Limb (tissue), 2 donors: ENCODE data around the gene OSBPL5.

Experiments
- DNase-seq, 2 donors: peaks; one replicate each; pipeline ENCODE4 v3.0.0-alpha.2; 2016; ENCODE audit errors: extremely low spot score in 2 of 2

OSBPL5 gene

DNA sequence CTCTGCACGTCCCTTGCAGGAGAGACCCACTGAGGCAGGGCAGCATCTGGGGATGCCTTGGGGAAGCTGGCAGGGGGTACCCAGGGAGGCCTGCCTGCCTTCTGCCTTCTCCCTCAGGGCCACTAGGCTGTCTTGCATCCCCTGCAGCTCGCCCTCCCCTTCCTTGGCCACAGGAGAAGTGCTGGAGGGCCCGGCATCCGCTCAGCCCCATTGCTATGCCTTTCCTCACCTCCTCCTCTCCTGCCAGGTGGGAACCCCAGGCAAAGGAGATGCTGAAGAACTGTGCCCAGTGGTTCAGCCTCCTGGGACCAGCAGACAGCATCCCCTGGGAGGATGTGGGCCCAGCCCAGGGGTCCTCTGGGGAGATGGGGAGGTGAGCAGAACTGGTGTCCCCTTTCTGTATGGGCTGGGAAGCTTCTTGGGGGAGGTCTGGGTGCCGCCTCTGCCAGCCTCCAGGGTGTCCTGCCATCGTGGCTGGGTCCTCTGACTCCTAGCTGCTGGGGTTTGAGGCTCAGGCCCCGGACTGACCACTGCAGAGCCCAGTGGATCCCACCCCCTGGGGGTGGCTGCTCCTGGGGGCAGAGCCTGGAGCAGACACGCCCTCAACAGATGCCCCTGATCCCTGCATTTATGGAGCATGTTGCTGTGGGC is 32.9 kb upstream of the OSBPL5 start:
- no peak for DNase-seq

GRCh38 chr11:3197044-3197695 is 32.1 kb upstream of the OSBPL5 start:
- no peak for DNase-seq

DNA sequence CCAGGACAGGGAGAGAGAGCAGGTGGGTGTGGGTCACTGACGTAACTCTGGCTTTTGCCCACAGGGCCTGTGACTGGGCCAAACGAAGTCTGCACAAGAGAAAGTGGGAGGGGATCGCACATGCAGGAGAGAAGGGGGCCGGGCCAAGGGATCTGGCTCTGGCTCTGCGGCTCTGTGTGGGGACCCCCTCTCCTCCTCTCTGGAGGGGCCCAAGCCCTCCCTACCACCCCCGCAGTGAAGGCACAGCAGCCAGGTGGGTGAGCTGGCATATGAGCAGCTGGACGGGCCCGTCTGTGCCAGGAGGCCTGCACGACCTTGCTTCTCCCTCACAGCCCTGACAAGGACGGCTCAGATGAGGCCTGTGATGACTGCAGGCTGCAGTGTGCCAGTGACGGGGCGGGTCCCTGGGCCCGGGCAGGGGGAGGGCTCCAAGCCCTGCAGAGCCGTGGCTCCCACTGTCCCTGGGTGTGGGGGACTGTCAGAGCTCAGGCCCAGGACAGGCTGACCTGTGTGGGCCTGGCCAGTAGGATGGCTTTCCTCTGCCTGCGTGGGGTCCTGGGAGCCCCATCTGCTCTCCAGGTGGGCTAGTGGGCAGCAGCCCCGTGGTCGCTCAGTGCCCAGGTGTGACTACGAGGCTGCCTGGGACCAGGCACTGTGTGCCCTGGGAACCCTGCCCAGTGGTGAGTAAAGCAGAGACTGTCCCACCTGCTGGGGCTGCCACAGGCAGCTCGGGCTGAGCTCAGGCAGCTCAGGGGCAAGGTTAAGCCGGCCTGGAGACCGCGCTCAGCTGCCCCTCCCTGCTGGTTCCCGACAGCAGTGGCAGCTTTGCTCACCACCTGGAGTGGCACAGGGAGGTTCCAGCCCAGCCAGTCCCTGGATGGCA is 31.3 kb upstream of the OSBPL5 start:
- no peak for DNase-seq

- DNase-seq, result no peak
These were observed 30.4 kb upstream of the OSBPL5 start for GRCh38 chr11:3195251-3196160.

DNA sequence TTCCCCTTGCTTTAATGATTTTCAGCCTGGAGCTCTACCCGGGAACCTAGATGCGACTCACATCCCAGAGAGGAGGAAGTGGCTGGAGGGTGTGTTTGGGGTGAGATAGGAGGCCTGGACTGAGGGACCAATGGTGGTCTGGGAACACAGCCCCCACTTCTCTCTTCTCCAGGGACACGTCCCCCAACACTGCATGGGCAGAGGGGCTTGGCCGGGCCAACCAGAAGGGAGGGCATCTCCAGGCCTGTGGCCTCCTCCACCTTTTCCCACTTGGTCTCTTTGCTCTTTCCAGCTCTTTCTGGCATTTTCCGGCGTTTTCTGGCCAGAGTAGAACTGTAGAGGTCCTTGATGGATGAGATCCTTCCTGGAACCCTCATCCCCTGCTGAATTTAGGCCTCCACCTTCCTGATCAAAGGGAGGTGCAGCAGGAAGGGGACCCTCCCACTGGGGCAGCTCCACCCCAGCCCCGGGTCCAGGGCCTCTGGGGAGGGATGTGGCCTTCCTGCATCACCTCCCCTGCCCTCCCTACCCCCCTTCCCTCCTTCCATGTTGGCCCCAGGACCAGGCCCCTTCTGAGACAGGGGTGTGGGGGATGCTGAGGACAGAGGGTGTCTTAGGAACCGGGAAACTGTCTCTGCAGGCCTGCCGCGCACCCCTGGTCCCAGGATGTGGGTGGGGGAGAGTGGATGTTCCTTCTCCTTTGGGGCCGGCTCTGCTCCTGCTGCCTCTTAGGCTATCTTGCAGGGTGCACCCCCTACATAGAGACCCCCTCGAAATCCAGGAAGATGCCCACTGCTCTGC is 29.1 kb upstream of the OSBPL5 start:
- no peak for DNase-seq

- DNase-seq, result no peak
These were observed 28.4 kb upstream of the OSBPL5 start for GRCh38 chr11:3193373-3194015.

- no peak for DNase-seq
These were observed 27.6 kb upstream of the OSBPL5 start for GRCh38 chr11:3192511-3193372.

GRCh38 chr11:3191586-3192324 is 26.6 kb upstream of the OSBPL5 start:
- DNase-seq, result no peak

- no peak for DNase-seq
These were observed 25.5 kb upstream of the OSBPL5 start for GRCh38 chr11:3190600-3190999.

GRCh38 chr11:3189886-3190583 is 24.9 kb upstream of the OSBPL5 start:
- DNase-seq, result no peak

DNA sequence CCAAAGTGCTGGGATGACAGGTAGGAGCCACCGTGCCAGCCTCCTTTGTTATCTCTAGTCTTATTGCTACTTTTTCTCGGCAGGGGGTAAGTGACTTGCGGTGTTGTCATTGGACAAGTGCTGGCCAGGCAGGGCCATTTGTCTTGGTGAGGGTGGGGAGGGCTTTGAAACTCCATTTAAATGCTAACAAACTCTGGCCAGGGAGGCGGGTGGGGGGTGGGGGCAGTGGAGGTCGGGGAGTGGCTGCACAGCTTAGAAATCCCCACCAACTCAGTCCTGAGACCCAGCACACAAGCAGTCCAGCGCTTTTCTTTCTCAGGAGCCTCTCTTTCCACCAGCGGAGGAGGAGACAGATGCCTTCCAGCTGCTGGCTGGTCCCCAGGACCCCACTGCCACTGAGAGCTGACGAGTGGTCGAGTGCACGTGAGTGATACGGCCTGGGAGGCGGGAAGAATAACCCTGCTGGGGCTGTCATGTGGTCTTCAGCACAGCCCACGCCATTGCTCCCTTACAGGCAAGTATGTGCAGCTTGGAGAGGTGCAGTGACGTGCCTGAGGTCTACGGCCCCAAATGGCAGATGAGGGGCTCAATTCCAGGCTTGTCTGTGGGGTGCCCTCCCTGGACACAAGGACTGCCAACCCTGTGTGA is 24.2 kb upstream of the OSBPL5 start:
- no peak for DNase-seq

DNA sequence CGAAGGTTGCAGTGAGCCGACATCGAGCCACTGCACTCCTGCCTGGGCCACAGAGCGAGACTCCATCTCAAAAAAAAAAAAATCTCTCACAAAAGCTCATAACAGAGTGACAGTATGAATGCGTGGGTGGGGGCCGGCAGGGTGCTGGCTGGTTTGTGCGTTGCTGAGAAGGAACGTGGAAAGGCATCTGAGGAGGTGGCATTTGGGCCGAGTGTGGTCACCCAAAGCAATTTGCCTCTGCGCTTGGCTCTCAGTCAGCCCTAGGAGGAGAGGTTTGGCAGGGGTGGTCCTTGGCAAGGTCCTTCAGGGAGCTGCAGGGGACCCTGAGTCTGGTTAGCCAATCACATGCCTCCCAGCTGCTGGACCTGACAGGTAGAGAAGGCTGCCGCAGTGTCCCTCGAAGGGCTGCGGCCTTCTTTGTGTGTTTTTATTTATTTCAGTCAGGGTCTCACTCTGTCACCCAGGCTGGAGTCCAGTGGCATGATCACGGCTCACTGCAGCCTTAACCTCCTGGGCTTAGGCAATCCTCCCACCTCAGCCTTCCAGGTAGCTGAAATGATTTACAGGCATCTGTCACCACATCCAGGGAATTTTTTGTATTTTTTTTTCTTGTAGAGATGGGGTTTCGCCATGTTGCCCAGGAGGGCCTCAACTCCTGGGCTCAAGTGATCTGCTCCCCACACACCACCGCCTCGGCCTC is 23.5 kb upstream of the OSBPL5 start:
- no peak for DNase-seq

DNA sequence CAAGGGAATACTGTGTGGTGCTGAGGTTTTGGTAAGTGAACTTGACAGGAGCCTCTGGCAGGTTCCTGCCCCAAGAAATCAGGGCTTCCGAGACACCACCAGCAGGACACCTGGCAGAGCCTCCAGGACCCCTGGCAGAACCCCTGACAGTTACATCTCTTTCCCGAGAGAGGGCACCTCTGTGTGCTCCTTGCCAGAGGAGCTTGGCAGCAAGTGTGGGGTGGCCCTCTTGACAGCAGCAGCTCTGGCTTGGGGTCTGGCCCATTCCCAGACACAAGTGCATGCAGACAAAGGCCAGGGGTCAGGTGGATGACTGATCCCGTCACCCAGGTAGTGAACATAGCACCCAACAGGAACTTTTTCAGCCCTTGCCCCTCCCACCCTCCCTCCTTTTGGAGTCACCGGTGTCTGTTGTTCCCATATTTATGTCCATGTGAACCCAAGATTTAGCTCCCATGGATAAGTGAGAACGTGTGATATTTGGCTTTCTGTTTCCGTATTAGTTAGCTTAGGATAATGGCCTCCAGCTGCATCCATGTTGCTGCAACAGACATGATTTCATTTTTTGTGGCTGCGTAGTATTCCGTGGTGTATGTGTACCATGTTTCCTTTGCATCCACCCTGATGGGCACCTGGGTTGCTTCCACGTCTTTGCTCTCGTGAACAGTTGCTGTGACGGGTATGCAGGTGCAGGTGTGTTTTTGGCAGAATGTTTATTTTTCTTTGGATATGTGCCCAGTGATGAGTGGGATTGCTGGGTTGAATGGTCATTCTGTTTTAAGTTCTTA is 21.2 kb upstream of the OSBPL5 start:
- no peak for DNase-seq

DNA sequence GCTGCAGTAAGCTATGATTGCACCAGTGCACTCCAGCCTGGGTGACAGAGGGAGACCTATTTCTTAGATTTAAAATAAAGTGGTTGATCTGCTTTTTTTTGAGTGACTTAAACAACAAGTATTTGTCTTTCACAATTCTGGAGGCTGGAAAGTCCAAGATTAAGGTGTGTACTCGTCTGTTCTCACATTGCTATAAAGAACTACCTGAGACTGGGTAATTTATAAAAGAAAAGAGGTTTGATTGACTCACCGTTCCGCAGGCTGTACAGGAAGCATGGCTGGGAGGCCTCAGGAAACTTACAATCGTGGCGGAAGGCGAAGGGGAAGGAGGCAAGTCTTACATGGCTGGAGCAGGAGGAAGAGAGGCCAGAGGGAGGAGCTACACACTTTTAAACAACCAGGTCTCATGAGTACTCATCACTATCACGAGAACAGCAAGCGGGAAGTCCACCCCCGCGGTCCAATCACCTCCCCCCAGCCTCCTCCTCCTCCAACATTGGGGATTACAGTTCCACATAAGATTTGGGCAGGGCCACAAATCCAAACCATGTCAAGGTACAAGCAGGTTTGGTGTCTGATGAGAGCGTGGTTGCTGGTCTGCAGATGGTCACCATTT is 19.7 kb upstream of the OSBPL5 start:
- no peak for DNase-seq

DNA sequence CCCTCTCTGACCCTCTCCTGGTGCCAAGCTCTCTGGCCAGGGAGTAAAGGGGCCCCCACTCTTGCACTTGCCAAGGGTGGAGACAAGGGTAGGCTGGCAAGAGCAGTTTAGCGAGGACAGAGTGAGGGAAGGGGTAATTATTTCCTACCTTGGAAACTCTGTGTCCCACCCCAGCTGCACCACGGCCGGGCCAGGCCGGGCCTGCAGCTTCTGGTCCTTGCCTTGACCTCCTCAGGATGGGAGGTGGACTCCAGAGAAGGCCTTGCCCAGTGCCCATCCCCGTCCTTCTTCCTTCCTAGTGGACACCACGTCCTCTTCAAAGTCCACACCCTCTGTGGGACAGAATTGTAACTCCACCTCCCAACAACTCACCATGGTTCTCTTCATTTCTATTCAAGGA is 18.4 kb upstream of the OSBPL5 start:
- no peak for DNase-seq
